T-helper 1 cell treated with Interleukin-12 subunit alpha and Interleukin-12 subunit beta and Interleukin-4 antibody, amounts not matched to agents 30 μg/mL and 1 μg/mL, for 36 hours (primary cell): ENCODE results near the gene TLDC2.
"Not testable (repeated sequence)": the region's sequence is repeated elsewhere in the genome, so short reads cannot be mapped to it uniquely, and the experiment has no call there.

Experiments used
- H3K27ac Mint-ChIP-seq: one replicate; pipeline ENCODE4 v1.8.0; 2021; ENCODE audit warnings: mild to moderate bottlenecking, mixed read lengths
- H3K27me3 Mint-ChIP-seq: one replicate; pipeline ENCODE4 v1.8.0; 2021; ENCODE audit warnings: low read depth, mixed read lengths
- H3K36me3 Mint-ChIP-seq: one replicate; pipeline ENCODE4 v1.8.0; 2021; ENCODE audit warnings: low read depth, mixed read lengths
- H3K4me1 Mint-ChIP-seq: one replicate; pipeline ENCODE4 v1.8.0; 2021; ENCODE audit warnings: low read depth, mixed read lengths
- H3K4me3 Mint-ChIP-seq: one replicate; pipeline ENCODE4 v1.8.0; 2021; ENCODE audit warnings: mild to moderate bottlenecking, moderate library complexity, mixed read lengths
- H3K9me3 Mint-ChIP-seq: one replicate; pipeline ENCODE4 v1.8.0; 2021; ENCODE audit warnings: mixed read lengths

Gene TLDC2

DNA sequence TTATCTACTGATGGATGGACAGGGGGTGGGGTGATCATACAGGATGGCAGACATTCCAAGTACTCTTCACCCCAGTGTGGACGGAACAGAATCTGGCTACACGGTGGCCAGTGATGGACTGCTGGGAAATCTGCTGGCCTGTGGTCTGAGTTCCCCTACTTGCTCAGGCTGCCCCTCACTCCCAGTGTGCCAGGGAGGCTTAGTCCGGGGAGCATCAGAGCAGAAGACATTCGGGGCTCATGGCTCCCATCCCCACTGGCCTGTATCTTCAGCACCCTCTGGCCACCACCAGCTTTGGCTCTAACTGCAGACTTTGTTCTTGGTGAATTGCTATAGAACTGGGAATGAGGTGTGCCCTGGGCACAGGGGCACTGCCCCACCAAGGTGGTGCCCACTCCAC, 15.3 kb downstream of the TLDC2 start:
- Mint-ChIP-seq H3K36me3 (peaks cover 42% of the 10 kb centered on the region), H3K27ac (no peak overlapping the region), H3K27me3 (no peaks in the 10 kb centered on the region), H3K4me1 (peaks cover 8% of the 10 kb centered on the region), H3K4me3 (no peak overlapping the region), H3K9me3 (no peaks in the 10 kb centered on the region)

DNA sequence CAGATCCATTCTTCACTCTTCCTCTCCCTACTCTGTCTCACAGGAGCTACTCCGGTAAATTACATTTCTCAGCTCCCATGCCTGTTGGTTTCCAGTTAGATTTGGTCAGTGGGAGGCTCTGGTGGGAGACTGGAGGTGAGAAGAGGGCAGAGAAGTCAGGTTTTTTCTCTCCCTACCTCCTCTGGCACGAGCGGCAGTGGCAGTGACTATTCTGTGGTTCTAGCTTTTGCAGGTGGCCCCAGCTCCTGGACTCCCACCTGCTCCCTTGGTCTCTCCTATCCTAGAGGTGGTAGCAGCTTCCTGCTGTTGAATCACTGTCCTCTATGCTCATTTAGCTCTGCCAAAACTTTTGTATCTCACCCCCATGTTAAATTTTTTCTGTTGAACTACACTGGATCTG, 17.9 kb downstream of the TLDC2 start:
- H3K4me3 Mint-ChIP-seq: no peak overlapping the region
- peaks cover 9% of the 10 kb centered on the region for H3K4me1 Mint-ChIP-seq
- no peak overlapping the region for H3K27ac Mint-ChIP-seq
- H3K27me3 Mint-ChIP-seq: no peaks in the 10 kb centered on the region
- H3K9me3 Mint-ChIP-seq: no peaks in the 10 kb centered on the region
- peaks cover 56% of the 10 kb centered on the region for H3K36me3 Mint-ChIP-seq

DNA sequence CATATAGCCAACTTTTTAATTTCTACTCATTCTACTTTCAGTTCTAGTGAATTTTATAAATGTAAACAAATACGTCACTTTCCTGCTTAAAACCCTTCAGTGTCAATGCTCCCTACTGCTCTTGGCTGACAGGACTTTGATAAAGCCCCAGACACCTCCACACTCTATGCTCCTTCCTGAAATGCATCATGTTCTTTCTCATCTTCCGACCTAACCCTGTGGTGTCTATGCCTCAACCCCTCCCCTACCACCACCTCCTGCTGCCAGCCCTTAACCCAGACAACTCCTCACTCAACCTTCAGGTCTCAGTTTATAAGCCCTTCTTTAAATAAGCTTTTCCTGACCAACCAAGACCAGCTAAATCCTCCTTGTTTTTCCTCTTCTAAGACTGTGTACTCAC, 19.1 kb downstream of the TLDC2 start:
- Mint-ChIP-seq H3K36me3 (peaks cover 57% of the 10 kb centered on the region), H3K27me3 (no peaks in the 10 kb centered on the region), H3K4me3 (no peak overlapping the region), H3K9me3 (no peaks in the 10 kb centered on the region), H3K27ac (peak overlapping the region; percentile 37), H3K4me1 (peaks cover 9% of the 10 kb centered on the region)

DNA sequence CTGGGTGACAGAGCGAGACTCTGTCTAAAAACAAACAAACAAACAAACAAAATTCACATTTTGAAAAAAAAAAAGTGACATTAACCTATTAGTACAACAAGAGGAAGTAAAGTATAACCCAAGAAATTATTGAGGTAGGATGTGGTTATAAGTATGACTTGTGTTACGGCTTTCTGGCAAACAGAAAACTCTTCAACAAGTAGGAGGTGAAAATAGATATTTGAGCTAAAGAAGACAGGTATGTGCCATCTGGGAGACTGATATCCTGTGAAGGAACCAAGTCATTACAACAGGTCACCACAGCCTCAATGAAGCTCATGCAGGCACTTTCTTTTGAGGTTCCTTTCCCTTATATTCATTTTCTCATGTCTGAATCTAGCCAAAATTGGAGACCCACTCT, 28.8 kb downstream of the TLDC2 start:
- peaks cover 11% of the 10 kb centered on the region for H3K4me1 Mint-ChIP-seq
- H3K27ac Mint-ChIP-seq: peak overlapping the region; percentile 82
- peak overlapping the region; percentile 54 for H3K4me3 Mint-ChIP-seq
- H3K9me3 Mint-ChIP-seq: no peaks in the 10 kb centered on the region
- H3K36me3 Mint-ChIP-seq: peaks cover 43% of the 10 kb centered on the region
- H3K27me3 Mint-ChIP-seq: no peaks in the 10 kb centered on the region

DNA sequence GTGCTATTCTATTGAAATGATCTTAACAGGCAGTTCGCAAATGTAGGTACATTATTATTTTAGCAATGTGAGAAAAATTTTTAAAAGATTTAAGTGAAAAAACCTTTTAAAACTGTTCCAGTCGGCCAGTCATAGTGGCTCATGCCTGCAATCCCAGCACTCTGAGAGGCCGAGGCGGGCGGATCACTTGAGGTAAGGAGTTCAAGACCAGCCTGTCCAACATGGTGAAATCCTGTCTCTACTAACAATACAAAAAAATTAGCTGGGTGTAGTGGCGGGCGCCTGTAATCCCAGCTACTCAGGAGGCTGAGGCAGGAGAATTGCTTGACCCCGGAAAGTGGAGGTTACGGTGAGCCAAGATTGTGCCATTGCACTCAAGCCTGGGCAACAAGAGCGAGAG, 29.6 kb downstream of the TLDC2 start:
- Mint-ChIP-seq H3K4me1 (peaks cover 11% of the 10 kb centered on the region), H3K36me3 (peaks cover 44% of the 10 kb centered on the region)
- not testable (repeated sequence) for H3K27me3 Mint-ChIP-seq, H3K4me3 Mint-ChIP-seq, H3K9me3 Mint-ChIP-seq, H3K27ac Mint-ChIP-seq

DNA sequence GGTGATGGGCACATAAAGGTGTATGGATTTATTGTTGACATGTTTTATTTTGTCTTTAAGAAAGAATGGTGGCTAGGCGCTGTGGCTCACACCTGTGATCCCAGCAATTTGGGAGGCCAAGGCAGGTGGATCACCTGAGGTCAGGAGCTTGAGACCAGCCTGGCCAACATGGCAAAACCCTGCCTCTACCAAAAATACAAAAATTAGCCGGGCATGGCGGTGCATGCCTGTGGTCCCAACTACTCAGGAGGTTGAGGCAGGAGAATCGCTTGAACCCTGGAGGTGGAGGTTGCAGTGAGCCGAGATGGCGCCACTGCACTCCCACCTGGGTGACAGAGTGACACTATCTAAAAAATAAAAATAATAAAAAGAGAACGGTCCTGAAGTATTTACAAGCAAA, 30.1 kb downstream of the TLDC2 start:
- not testable (repeated sequence) for H3K4me3 Mint-ChIP-seq, H3K27me3 Mint-ChIP-seq, H3K27ac Mint-ChIP-seq, H3K9me3 Mint-ChIP-seq
- H3K36me3 Mint-ChIP-seq: peaks cover 43% of the 10 kb centered on the region
- peaks cover 11% of the 10 kb centered on the region for H3K4me1 Mint-ChIP-seq

DNA sequence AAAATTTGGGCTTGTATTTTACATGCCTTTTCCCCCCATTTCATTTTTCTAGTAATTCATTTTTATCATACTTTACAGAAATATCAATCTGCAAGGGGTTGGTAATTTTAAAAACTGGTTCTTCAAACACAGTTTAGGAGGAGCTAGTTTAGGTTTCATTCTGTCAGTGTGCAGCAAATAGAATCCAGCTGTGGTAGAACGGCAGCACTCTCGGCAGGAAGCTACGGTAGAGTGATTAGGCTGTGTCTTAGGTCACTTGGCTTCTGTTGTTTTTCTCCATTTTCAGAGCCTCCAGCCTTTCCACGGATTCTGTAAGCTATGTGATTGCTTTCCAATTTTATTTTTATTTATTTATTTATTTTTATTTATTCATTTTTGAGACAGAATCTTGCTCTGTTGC, 32.7 kb downstream of the TLDC2 start:
- H3K27me3 Mint-ChIP-seq: no peaks in the 10 kb centered on the region
- no peak overlapping the region for H3K4me3 Mint-ChIP-seq
- peaks cover 41% of the 10 kb centered on the region for H3K36me3 Mint-ChIP-seq
- H3K4me1 Mint-ChIP-seq: peaks cover 12% of the 10 kb centered on the region
- H3K9me3 Mint-ChIP-seq: no peaks in the 10 kb centered on the region
- no peak overlapping the region for H3K27ac Mint-ChIP-seq

DNA sequence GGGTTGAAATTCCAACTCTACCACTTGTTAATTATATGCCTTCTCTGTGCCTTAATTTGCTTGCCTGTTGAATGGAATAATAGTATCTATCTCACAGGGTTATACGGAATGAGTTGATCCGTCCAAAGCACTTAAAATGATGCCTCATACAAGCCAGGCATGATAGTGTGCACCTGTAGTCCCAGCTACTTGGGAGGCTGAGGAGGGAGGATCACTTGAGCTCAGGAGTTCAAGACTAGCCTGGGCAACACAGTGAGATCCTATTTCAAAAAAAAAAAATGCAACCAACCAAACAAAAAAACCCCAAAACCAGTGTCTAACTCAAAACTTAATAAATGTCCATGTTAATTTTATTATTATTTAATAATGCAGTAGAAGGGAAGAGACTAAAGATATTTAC, 40.3 kb downstream of the TLDC2 start:
- H3K4me3 Mint-ChIP-seq: no peak overlapping the region
- H3K4me1 Mint-ChIP-seq: peaks cover 6% of the 10 kb centered on the region
- H3K36me3 Mint-ChIP-seq: peaks cover 37% of the 10 kb centered on the region
- H3K27me3 Mint-ChIP-seq: no peaks in the 10 kb centered on the region
- no peak overlapping the region for H3K27ac Mint-ChIP-seq
- H3K9me3 Mint-ChIP-seq: no peaks in the 10 kb centered on the region

DNA sequence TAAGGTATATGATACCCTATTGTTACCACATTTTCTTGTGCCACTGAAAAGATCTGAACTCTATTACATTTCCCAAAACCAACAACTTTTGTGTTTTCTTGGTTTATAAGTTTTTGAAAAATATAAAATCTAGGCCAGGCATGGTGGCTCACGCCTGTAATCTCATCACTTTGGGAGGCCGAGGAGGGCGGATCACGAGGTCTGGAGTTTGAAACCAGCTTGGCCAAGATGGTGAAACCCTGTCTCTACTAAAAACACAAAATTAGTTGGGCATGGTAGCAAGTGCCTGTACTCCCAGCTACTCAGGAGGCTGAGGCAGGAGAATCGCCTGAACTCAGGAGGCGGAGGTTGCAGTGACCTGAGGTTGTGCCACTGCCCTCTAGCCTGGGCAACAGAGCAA, 41.3 kb downstream of the TLDC2 start:
- H3K36me3 Mint-ChIP-seq: peaks cover 28% of the 10 kb centered on the region
- no peak overlapping the region for H3K4me3 Mint-ChIP-seq
- H3K27me3 Mint-ChIP-seq: no peaks in the 10 kb centered on the region
- no peaks in the 10 kb centered on the region for H3K9me3 Mint-ChIP-seq
- H3K27ac Mint-ChIP-seq: no peak overlapping the region
- H3K4me1 Mint-ChIP-seq: peaks cover 6% of the 10 kb centered on the region

DNA sequence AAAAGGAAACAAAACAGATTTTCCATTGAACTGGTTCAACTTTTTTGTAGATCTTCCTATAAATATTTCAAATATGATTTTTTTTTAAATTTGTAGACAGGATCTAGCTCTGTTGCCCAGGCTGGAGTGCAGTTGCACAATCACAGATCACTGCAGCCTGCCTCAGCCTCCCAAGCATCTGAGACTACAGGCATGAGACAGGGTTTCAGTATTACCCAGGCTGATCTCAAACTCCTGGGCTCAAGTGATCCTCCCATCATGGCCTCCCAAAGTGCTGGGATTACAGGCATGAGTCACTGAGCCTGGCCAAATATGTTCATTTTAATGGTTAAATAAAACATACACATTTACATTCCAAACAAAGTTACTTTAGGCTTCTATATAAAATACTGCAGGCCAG, 42.0 kb downstream of the TLDC2 start:
- peaks cover 4% of the 10 kb centered on the region for H3K4me1 Mint-ChIP-seq
- peaks cover 25% of the 10 kb centered on the region for H3K36me3 Mint-ChIP-seq

DNA sequence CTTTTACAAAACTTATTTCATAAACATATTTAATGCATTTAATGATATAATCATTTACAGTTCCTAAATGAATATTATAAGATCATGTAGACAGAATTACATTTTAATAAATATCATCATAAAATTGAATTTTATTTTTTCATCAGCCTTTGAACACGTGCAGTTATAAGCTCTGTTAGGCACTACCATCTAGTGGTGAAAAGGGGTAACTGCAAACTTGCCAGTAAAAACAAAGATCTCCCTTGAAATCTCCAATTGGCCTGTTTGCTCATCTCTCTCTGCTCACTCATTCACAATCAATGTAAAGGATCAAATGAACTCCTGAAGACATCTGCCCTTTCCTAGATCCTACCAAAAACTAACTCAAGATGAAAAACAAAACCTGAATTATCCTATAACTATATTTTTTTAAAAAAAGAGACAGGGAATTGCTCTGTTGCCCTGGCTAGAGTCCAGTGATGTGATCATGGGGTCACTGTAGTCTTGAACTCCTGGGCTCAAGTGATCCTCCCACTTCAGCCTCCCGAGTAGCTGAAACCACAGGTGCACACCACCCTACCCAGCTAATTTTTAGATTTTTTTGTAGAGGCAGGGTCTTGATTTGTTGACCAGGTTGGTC, 43.9 kb downstream of the TLDC2 start:
- no peak overlapping the region for H3K4me3 Mint-ChIP-seq
- H3K36me3 Mint-ChIP-seq: peaks cover 25% of the 10 kb centered on the region

More for the DNA sequence above, 42.0 kb downstream of the TLDC2 start:
- no peak overlapping the region for H3K27ac Mint-ChIP-seq
- no peak overlapping the region for H3K4me3 Mint-ChIP-seq
- no peaks in the 10 kb centered on the region for H3K9me3 Mint-ChIP-seq
- H3K27me3 Mint-ChIP-seq: no peaks in the 10 kb centered on the region

DNA sequence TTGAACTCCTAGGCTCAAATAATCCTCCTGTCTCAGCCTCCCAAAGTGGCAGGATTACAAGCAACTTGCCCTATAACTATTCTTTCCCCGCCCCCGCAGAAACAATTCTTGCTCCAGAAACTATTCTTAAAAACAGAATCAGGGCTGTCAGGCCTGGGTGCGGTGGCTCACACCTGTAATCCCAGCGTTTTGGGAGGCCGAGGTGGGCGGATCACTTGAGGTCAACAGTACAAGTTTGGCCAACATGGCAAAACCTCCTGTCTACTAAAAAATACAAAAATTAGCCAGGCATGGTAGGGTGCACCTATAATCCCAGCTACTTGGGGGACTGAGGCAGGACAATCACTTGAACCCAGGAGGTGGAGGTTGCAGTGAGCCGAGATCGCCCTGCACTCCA, 44.4 kb downstream of the TLDC2 start:
- Mint-ChIP-seq H3K27me3 (no peaks in the 10 kb centered on the region), H3K4me3 (no peak overlapping the region), H3K4me1 (peaks cover 2% of the 10 kb centered on the region), H3K9me3 (no peaks in the 10 kb centered on the region), H3K27ac (no peak overlapping the region), H3K36me3 (peaks cover 22% of the 10 kb centered on the region)

More for the DNA sequence above, 43.9 kb downstream of the TLDC2 start:
- no peak overlapping the region for H3K27ac Mint-ChIP-seq
- H3K9me3 Mint-ChIP-seq: no peaks in the 10 kb centered on the region
- peaks cover 2% of the 10 kb centered on the region for H3K4me1 Mint-ChIP-seq
- no peaks in the 10 kb centered on the region for H3K27me3 Mint-ChIP-seq

DNA sequence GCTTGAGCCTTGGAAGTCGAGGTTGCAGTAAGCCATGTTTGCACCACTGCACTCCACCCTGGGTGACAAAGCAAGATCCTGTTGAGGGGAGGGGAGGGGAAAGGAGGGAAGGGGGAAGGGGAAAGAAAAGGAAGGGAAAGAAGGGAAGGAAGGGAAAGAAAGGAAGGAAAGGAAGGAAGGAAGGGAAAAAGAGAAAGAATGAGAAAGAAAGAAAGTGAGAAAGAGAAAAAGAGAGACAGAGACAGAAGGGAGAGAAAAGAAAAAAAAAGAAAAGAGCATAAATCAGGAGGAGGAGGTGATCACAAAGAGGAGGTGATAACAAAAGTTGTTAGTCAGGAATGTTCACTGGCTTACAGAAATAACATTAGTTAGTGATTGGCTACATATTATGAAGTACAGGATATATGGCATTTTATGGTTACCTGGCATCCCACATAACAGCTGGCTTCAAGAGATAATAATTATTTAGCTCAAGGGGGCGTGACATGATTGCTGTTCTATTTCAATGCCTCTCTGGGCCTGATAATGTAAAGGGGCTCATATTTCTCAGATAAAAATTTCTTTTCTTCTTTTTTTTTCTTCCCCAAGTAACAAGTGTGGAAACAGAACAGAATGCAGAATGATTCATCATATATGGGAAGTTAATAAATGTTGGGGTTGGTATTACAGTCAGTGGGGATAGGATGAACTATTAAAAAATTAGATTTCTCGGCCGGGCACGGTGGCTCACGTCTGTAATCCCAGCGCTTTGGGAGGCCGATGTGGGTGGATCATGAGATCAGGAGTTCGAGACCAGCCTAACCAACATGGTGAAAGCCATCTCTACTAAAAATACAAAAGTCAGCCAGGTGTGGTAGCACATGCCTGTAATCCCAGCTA, 48.5 kb downstream of the TLDC2 start:
- no peaks in the 10 kb centered on the region for H3K9me3 Mint-ChIP-seq
- no peaks in the 10 kb centered on the region for H3K27me3 Mint-ChIP-seq
- H3K4me1 Mint-ChIP-seq: no peaks in the 10 kb centered on the region
- H3K4me3 Mint-ChIP-seq: no peak overlapping the region
- peaks cover 36% of the 10 kb centered on the region for H3K36me3 Mint-ChIP-seq
- H3K27ac Mint-ChIP-seq: peak overlapping the region; percentile 32

DNA sequence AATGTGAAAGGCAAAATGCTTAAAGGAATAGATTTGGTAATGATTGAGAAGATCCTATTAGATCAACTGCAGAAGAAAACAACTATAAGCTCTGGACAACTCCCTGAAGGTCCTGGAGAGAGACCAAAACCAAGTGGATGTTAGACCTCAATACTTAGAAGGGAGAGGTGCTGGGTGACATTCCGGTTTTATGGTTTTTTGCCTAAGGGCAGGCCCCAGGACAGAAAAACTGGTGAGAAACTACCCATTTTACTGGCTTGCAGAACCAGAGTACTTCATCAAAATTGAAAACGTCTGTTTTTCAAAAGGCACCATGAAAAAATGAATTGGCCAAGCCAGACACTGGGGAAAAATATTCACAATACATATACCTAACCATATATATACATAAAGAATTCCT, 49.3 kb downstream of the TLDC2 start:
- Mint-ChIP-seq H3K27ac (no peak overlapping the region), H3K4me3 (no peak overlapping the region), H3K36me3 (peaks cover 42% of the 10 kb centered on the region), H3K4me1 (peaks cover under 1% of the 10 kb centered on the region), H3K9me3 (no peaks in the 10 kb centered on the region), H3K27me3 (no peaks in the 10 kb centered on the region)

DNA sequence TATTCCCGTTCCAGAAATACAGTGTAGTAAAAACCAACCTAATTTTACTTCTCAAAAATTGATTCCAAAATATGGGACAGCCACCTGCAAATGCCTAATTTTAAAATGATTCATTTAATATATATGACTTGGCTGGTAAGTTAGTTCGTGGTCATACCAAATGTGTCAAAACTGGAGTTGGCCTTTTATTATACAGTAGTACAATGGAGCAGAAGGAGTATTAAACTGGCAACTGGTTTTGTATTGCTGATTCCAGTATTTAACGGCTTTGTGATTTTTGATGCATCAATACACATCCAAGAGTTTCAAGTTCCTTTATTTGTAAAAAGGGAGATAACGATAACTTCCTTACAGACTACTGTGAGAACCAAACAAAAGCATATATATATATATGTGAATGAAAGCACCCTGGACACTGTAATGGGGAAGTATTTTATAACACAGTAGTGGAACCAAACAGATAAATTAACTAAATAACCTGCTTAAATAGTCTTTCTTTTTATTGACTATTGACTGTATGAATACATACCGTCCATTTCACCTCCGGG, 50.8 kb downstream of the TLDC2 start:
- H3K9me3 Mint-ChIP-seq: no peaks in the 10 kb centered on the region
- H3K4me1 Mint-ChIP-seq: peaks cover 12% of the 10 kb centered on the region
- H3K4me3 Mint-ChIP-seq: no peak overlapping the region
- H3K27ac Mint-ChIP-seq: no peak overlapping the region
- no peaks in the 10 kb centered on the region for H3K27me3 Mint-ChIP-seq
- H3K36me3 Mint-ChIP-seq: peaks cover 54% of the 10 kb centered on the region
